ENCODE results near the gene NFIA. TPM values are rescaled to one million over a fixed set of nuclear protein-coding genes. Genes with fewer than 3 reads are reported as not detected.

NFIA gene
- total and polyA plus RNA-seq, 2 donors (not counting 1 experiment from before 2014, with no cell fraction given), result 0.28 to 0.54 TPM

DNA sequence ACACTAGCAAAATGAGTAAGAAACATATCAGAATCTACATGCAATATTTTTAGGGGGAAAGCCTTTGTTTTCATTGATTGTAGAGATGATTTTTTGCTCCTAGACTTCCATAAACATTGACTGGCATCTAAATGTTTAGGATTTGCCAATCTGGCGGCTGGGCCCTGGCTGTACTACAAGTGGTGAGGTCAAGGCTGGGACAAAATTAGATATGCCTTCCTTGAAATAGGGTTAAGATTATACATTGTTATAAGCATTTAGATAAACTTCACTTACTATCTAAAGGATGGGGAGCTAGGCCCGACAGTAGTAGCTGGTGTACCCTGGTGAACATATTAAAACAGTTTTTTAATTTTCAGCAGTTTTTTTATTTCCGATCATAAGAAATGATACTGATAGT is 5.2 kb downstream of the NFIA start:
- H3K36me3 ChIP-seq (replicated peaks in 1 of 2; ENCODE audit: control extremely low read depth in 1 of 2, control insufficient read depth in 1 of 2, extremely low read depth in 1 of 2, insufficient read depth in 2 of 2, low read length in 1 of 2), result no peaks in the 10 kb centered on the region
- Mint-ChIP-seq H3K27ac (no peak overlapping the region), H3K4me1 (peaks cover 6% of the 10 kb centered on the region), H3K9me3 (ENCODE audit: insufficient read depth) (no peaks in the 10 kb centered on the region), H3K4me3 (no peak overlapping the region), H3K27me3 (peaks cover 37% of the 10 kb centered on the region)
- DNase-seq (no peak), ATAC-seq (ENCODE audit: low read depth) (no peak)
- no peaks in the 10 kb centered on the region for H3K9me3 ChIP-seq (ENCODE audit: control extremely low read depth in 1 of 3, control insufficient read depth in 2 of 3, insufficient read depth in 1 of 3, low read length in 2 of 3)
- H3K4me2 ChIP-seq (replicated peaks; ENCODE audit: low read depth, low read length, poor library complexity, severe bottlenecking), result no peak overlapping the region
- CTCF ChIA-PET, result no interaction called here
- no peak overlapping the region for H3K9ac ChIP-seq (ENCODE audit: low read length)
- H3K4me1 ChIP-seq (ENCODE audit: control insufficient read depth in 2 of 2, insufficient read depth in 2 of 2, low read length in 2 of 2), result peaks cover 7 to 11% of the 10 kb centered on the region in 2 donors
- WGBS (ENCODE audit: insufficient coverage), result no CpG with 5 or more reads among the region's 3 CpGs
- no peak overlapping the region for H2AFZ ChIP-seq (ENCODE audit: insufficient read depth, low read depth, low read length, poor library complexity, severe bottlenecking)
- no peaks in the 10 kb centered on the region for H4K20me1 ChIP-seq (ENCODE audit: control insufficient read depth, insufficient read depth, low read length, poor library complexity, severe bottlenecking)
- no peak overlapping the region for H3K4me3 ChIP-seq (ENCODE audit: control extremely low read depth in 1 of 5, extremely low read depth in 1 of 5, insufficient read depth in 1 of 5, low read depth in 2 of 5, low read length in 4 of 5)
- no peak overlapping the region for H3K27ac ChIP-seq (ENCODE audit: low read length in 2 of 2)
- H3K27me3 ChIP-seq (replicated peaks in 1 of 4; ENCODE audit: control extremely low read depth in 1 of 4, control insufficient read depth in 3 of 4, insufficient read depth in 4 of 4, low read length in 3 of 4), result peaks cover 0 to 28% (median 15%) of the 10 kb centered on the region in 4 experiments
- intact Hi-C loops (cut with micrococcal nuclease), result no loop called here
- POLR2A ChIA-PET, result no interaction called here
- no peaks in the 10 kb centered on the region for H3K79me2 ChIP-seq (ENCODE audit: control insufficient read depth, insufficient read depth, low read length)
- TF ChIP-seq, protein P1, sequence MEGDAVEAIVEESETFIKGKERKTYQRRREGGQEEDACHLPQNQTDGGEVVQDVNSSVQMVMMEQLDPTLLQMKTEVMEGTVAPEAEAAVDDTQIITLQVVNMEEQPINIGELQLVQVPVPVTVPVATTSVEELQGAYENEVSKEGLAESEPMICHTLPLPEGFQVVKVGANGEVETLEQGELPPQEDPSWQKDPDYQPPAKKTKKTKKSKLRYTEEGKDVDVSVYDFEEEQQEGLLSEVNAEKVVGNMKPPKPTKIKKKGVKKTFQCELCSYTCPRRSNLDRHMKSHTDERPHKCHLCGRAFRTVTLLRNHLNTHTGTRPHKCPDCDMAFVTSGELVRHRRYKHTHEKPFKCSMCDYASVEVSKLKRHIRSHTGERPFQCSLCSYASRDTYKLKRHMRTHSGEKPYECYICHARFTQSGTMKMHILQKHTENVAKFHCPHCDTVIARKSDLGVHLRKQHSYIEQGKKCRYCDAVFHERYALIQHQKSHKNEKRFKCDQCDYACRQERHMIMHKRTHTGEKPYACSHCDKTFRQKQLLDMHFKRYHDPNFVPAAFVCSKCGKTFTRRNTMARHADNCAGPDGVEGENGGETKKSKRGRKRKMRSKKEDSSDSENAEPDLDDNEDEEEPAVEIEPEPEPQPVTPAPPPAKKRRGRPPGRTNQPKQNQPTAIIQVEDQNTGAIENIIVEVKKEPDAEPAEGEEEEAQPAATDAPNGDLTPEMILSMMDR (IDR thresholded peaks at IDR 0.05), result no peak
- no peak for TF ChIP-seq EZH2 (IDR thresholded peaks at IDR 0.05; ENCODE audit: borderline replicate concordance, insufficient read depth, low read depth, low read length, poor library complexity, severe bottlenecking)

DNA sequence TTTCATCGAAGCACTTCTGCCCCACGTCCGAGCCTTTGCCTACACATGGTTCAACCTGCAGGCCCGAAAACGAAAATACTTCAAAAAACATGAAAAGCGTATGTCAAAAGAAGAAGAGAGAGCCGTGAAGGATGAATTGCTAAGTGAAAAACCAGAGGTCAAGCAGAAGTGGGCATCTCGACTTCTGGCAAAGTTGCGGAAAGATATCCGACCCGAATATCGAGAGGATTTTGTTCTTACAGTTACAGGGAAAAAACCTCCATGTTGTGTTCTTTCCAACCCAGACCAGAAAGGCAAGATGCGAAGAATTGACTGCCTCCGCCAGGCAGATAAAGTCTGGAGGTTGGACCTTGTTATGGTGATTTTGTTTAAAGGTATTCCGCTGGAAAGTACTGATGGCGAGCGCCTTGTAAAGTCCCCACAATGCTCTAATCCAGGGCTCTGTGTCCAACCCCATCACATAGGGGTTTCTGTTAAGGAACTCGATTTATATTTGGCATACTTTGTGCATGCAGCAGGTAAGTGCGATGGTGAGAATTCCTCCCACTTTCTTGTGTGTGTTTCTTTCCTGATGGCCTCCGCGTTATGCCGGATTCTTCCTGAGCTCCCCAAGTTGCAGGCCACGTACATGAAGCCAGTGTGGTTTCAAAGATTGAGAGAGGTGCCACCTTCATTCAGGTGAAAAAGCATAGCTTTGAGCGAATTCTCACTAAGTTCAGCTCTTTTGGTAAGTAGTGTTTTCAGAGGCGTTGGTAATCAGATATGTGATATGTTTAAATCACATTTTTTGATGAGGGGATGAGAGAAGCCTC is 6.0 kb downstream of the NFIA start:
- no peaks in the 10 kb centered on the region for H4K20me1 ChIP-seq (ENCODE audit: control insufficient read depth, insufficient read depth, low read length, poor library complexity, severe bottlenecking)
- H3K27ac ChIP-seq (ENCODE audit: low read length in 2 of 2), result no peak overlapping the region
- no peak overlapping the region for H3K4me3 ChIP-seq (ENCODE audit: control extremely low read depth in 1 of 5, extremely low read depth in 1 of 5, insufficient read depth in 1 of 5, low read depth in 2 of 5, low read length in 4 of 5)
- Mint-ChIP-seq H3K27me3 (peaks cover 39% of the 10 kb centered on the region), H3K4me3 (no peak overlapping the region), H3K27ac (no peak overlapping the region), H3K4me1 (peaks cover 5% of the 10 kb centered on the region), H3K9me3 (ENCODE audit: insufficient read depth) (no peaks in the 10 kb centered on the region)
- DNase-seq, result no peak
- ChIA-PET POLR2A (no interaction called here), CTCF (no interaction called here)
- no peak overlapping the region for H3K4me2 ChIP-seq (replicated peaks; ENCODE audit: low read depth, low read length, poor library complexity, severe bottlenecking)
- ATAC-seq (ENCODE audit: low read depth), result no peak
- H3K9me3 ChIP-seq (ENCODE audit: control extremely low read depth in 1 of 3, control insufficient read depth in 2 of 3, insufficient read depth in 1 of 3, low read length in 2 of 3), result no peaks in the 10 kb centered on the region
- H2AFZ ChIP-seq (ENCODE audit: insufficient read depth, low read depth, low read length, poor library complexity, severe bottlenecking), result no peak overlapping the region
- no peaks in the 10 kb centered on the region for H3K79me2 ChIP-seq (ENCODE audit: control insufficient read depth, insufficient read depth, low read length)
- peaks cover 0 to 28% (median 10%) of the 10 kb centered on the region in 4 experiments for H3K27me3 ChIP-seq (replicated peaks in 1 of 4; ENCODE audit: control extremely low read depth in 1 of 4, control insufficient read depth in 3 of 4, insufficient read depth in 4 of 4, low read length in 3 of 4)
- 97% methylated on average over 10 of the region's 25 CpGs for WGBS (ENCODE audit: insufficient coverage)
- TF ChIP-seq EZH2 (IDR thresholded peaks at IDR 0.05; ENCODE audit: borderline replicate concordance, insufficient read depth, low read depth, low read length, poor library complexity, severe bottlenecking), result no peak
- TF ChIP-seq, protein P1 (IDR thresholded peaks at IDR 0.05), result no peak
- H3K4me1 ChIP-seq (ENCODE audit: control insufficient read depth in 2 of 2, insufficient read depth in 2 of 2, low read length in 2 of 2), result peaks cover 3 to 9% of the 10 kb centered on the region in 2 donors
- no peaks in the 10 kb centered on the region for H3K36me3 ChIP-seq (replicated peaks in 1 of 2; ENCODE audit: control extremely low read depth in 1 of 2, control insufficient read depth in 1 of 2, extremely low read depth in 1 of 2, insufficient read depth in 2 of 2, low read length in 1 of 2)
- H3K9ac ChIP-seq (ENCODE audit: low read length), result no peak overlapping the region
- intact Hi-C loops (cut with micrococcal nuclease), result no loop called here

Data from B cell (primary cell).